ENCODE results near the gene TCF4.

DNA sequence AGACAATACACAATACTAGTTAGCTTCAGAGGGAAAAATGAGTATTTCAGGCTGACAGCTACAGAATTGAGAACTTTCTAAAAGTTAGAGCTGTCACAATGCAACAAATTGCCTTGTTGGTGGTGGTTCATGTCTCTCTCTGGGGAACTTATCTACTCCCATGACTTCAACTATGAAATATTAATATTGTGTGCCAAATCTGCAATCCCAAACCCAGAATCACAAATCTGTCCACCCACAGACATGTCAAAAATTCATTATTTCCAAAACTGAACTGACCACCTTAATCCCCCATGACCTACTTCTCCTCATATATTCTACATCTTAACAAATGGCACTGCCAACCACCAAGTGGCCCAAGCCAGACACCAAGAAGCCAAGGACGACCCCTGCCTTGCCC, 143.5 kb downstream of the TCF4 start:
- TF ChIP-seq POLR2A (IDR thresholded peaks at IDR 0.05) (no peak), EP300 (IDR thresholded peaks at IDR 0.05) (no peak), POLR2AphosphoS5 (IDR thresholded peaks at IDR 0.05) (no peak)
- TF ChIP-seq, protein P1, sequence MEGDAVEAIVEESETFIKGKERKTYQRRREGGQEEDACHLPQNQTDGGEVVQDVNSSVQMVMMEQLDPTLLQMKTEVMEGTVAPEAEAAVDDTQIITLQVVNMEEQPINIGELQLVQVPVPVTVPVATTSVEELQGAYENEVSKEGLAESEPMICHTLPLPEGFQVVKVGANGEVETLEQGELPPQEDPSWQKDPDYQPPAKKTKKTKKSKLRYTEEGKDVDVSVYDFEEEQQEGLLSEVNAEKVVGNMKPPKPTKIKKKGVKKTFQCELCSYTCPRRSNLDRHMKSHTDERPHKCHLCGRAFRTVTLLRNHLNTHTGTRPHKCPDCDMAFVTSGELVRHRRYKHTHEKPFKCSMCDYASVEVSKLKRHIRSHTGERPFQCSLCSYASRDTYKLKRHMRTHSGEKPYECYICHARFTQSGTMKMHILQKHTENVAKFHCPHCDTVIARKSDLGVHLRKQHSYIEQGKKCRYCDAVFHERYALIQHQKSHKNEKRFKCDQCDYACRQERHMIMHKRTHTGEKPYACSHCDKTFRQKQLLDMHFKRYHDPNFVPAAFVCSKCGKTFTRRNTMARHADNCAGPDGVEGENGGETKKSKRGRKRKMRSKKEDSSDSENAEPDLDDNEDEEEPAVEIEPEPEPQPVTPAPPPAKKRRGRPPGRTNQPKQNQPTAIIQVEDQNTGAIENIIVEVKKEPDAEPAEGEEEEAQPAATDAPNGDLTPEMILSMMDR (IDR thresholded peaks at IDR 0.05), result no peak

Measured in stomach (tissue), 4 donors.